MM.1S (cell line): ENCODE measurements around the gene SLC38A10.

Source experiments
- DNase-seq: peaks from one replicate; pipeline ENCODE4 v3.0.0-alpha.2; 2015
- H2AFZ ChIP-seq: fragments of 300-600 bp; sonication (generic); 2 replicates; pipeline ENCODE4 v1.6.0; 2016; ENCODE audit warnings: antibody characterized with exemption, low read length
- H3F3A ChIP-seq: fragments of 300-600 bp; sonication (generic); 2 replicates; pipeline ENCODE4 v1.6.1; 2016; ENCODE audit warnings: mild to moderate bottlenecking, antibody characterized with exemption, low read length, moderate library complexity, mixed read lengths; ENCODE audit not compliant: insufficient read depth
- H3K27ac ChIP-seq: fragments of 300-600 bp; sonication (generic); 2 replicates; pipeline ENCODE4 v1.5.1; 2016; ENCODE audit warnings: mild to moderate bottlenecking, low read length
- H3K27me3 ChIP-seq: fragments of 300-600 bp; sonication (generic); replicated peaks from 2 replicates; pipeline ENCODE4 v1.6.0; 2016; ENCODE audit warnings: low read length; ENCODE audit not compliant: insufficient read depth
- H3K36me3 ChIP-seq: fragments of 300-600 bp; sonication (generic); replicated peaks from 2 replicates; pipeline ENCODE4 v1.6.1; 2016; ENCODE audit warnings: mild to moderate bottlenecking, low read length, mixed read lengths; ENCODE audit not compliant: insufficient read depth
- H3K4me1 ChIP-seq: fragments of 300-600 bp; sonication (generic); 2 replicates; pipeline ENCODE4 v1.6.1; 2016; ENCODE audit warnings: low read length, mixed read lengths
- H3K4me2 ChIP-seq: fragments of 300-600 bp; sonication (generic); 2 replicates; pipeline ENCODE4 v1.6.0; 2016; ENCODE audit warnings: low read depth, low read length
- H3K4me3 ChIP-seq: fragments of 300-600 bp; sonication (generic); 2 replicates; pipeline ENCODE4 v1.5.1; 2016; ENCODE audit warnings: low read length, mixed read lengths
- H3K79me2 ChIP-seq: fragments of 300-600 bp; sonication (generic); 2 replicates; pipeline ENCODE4 v1.6.1; 2016; ENCODE audit warnings: mixed run types, low read length, mixed read lengths
- H3K9ac ChIP-seq: fragments of 300-600 bp; sonication (generic); 2 replicates; pipeline ENCODE4 v1.6.1; 2016; ENCODE audit warnings: low read length, mixed read lengths
- H3K9me2 ChIP-seq: fragments of 300-600 bp; sonication (generic); replicated peaks from 2 replicates; pipeline ENCODE4 v1.6.1; 2016; ENCODE audit warnings: mild to moderate bottlenecking, low read length, mixed read lengths; ENCODE audit not compliant: insufficient read depth
- H3K9me3 ChIP-seq: fragments of 300-600 bp; sonication (generic); replicated peaks from 2 replicates; pipeline ENCODE4 v1.6.1; 2016; ENCODE audit warnings: mild to moderate bottlenecking, low read length, mixed read lengths; ENCODE audit not compliant: insufficient read depth
- H4K20me1 ChIP-seq: fragments of 300-600 bp; sonication (generic); 2 replicates; pipeline ENCODE4 v1.6.1; 2016; ENCODE audit warnings: mild to moderate bottlenecking, low read length, moderate library complexity, mixed read lengths; ENCODE audit not compliant: insufficient read depth
- EZH2 ChIP-seq: fragments of 300-600 bp; sonication (generic); optimal IDR thresholded peaks from 2 replicates; pipeline ENCODE3; 2017; ENCODE audit warnings: low read depth, mild to moderate bottlenecking, antibody characterized with exemption, low read length, mixed read lengths
- EZH2phosphoT487 ChIP-seq: fragments of 300-600 bp; sonication (generic); IDR thresholded peaks from 2 replicates; pipeline ENCODE4 v1.6.1; 2018; ENCODE audit warnings: antibody characterized with exemption, low read length
- TF ChIP-seq, protein P1 (sequence below): fragments of 300-600 bp; sonication (generic); IDR thresholded peaks from 2 replicates; pipeline ENCODE4 v1.5.1; 2016; ENCODE audit warnings: antibody characterized with exemption, low read length, mixed read lengths

The SLC38A10 gene

DNA sequence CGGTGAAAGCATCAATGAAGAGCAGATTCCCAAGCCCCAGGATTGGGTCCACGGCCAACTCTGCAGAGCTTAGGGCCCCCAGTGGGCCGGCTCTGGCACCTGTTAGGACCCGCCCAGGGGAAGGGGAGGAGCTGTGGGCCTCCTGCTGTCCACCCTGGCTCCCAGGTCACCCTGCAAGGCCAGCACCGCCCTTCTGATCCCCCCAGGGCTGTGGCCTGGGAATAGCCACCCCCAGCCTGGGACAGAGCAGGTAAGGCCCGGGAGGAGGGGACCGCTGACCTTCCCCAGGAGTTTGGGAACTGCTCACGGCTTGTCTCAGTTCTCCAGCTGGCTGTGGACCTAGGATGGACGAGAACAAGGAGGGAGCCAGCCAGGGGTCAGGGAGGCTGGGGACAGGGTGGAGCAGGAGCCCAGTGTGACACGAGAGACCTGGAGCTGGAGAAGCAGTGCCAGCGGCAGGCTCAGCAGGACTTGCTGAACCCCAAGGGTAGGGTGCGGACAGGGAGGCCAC lies 39.3 kb upstream of the SLC38A10 start:
- H3K27ac ChIP-seq: no peak overlapping the region
- H3K27me3 ChIP-seq: peaks cover 85% of the 10 kb centered on the region
- TF ChIP-seq, protein P1, sequence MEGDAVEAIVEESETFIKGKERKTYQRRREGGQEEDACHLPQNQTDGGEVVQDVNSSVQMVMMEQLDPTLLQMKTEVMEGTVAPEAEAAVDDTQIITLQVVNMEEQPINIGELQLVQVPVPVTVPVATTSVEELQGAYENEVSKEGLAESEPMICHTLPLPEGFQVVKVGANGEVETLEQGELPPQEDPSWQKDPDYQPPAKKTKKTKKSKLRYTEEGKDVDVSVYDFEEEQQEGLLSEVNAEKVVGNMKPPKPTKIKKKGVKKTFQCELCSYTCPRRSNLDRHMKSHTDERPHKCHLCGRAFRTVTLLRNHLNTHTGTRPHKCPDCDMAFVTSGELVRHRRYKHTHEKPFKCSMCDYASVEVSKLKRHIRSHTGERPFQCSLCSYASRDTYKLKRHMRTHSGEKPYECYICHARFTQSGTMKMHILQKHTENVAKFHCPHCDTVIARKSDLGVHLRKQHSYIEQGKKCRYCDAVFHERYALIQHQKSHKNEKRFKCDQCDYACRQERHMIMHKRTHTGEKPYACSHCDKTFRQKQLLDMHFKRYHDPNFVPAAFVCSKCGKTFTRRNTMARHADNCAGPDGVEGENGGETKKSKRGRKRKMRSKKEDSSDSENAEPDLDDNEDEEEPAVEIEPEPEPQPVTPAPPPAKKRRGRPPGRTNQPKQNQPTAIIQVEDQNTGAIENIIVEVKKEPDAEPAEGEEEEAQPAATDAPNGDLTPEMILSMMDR: no peak
- TF ChIP-seq EZH2phosphoT487 (no peak), EZH2 (no peak)
- DNase-seq: no peak
- H3K9me2 ChIP-seq: no peaks in the 10 kb centered on the region
- H3K79me2 ChIP-seq: no peaks in the 10 kb centered on the region
- H4K20me1 ChIP-seq: no peaks in the 10 kb centered on the region
- no peak overlapping the region for H3K9ac ChIP-seq
- H3K36me3 ChIP-seq: no peaks in the 10 kb centered on the region
- H3F3A ChIP-seq: 0 out of 2 replicates have a peak, but pooled peaks cover under 1% of the 10 kb centered on the region
- peaks cover 9% of the 10 kb centered on the region for H3K4me1 ChIP-seq
- no peak overlapping the region for H3K4me3 ChIP-seq
- no peak overlapping the region for H2AFZ ChIP-seq
- no peaks in the 10 kb centered on the region for H3K9me3 ChIP-seq
- no peak overlapping the region for H3K4me2 ChIP-seq

DNA sequence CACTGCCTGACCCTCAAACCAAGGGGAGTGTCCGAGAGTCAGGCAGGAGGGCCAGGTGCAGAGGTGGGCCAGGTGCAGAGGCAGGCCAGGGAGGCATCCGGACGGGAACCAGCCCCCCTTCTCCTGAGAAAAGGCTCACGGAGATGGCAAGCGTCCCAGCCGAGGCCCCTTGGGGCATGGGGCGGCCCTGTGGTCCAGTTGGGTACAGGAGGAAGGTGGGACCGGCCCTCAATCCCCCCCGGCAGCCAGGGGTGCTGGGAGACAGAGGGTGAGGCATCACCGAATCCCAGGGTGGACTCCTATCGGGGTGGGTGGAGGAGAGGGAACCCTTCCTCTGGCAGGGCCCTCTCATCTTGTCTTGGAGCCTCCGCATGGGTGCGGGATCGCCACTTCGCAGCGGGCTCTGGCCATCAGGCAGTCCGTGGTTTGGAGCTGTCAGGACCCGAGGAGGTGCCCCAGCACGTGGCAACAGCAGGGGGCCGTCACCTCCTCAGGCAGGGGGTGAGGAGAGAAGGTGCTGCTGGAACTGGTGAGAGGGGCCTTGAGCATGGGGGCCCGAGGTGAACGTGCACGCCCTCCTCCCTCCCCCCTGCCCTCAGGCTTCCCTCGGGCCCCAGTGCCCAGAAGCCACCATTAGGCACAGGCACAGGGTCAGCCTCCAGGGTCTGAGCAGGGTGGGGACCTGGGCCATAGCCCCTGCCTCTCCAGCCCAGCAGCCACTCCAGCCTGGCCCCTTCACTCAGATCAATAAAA lies 38.7 kb upstream of the SLC38A10 start:
- H3F3A ChIP-seq: peaks cover 7% of the 10 kb centered on the region; the same call in 1 of the 2 replicates
- no peak overlapping the region for H3K9ac ChIP-seq
- H3K4me1 ChIP-seq: peaks cover 15% of the 10 kb centered on the region
- H3K79me2 ChIP-seq: no peaks in the 10 kb centered on the region
- H3K9me2 ChIP-seq: no peaks in the 10 kb centered on the region
- no peaks in the 10 kb centered on the region for H3K9me3 ChIP-seq
- no peaks in the 10 kb centered on the region for H4K20me1 ChIP-seq
- TF ChIP-seq, protein P1: no peak
- no peak for TF ChIP-seq EZH2phosphoT487
- no peak for TF ChIP-seq EZH2
- H2AFZ ChIP-seq: no peak overlapping the region
- H3K27ac ChIP-seq: no peak overlapping the region
- no peaks in the 10 kb centered on the region for H3K36me3 ChIP-seq
- DNase-seq: no peak
- H3K4me3 ChIP-seq: no peak overlapping the region
- no peak overlapping the region for H3K4me2 ChIP-seq
- H3K27me3 ChIP-seq: peaks cover 78% of the 10 kb centered on the region

DNA sequence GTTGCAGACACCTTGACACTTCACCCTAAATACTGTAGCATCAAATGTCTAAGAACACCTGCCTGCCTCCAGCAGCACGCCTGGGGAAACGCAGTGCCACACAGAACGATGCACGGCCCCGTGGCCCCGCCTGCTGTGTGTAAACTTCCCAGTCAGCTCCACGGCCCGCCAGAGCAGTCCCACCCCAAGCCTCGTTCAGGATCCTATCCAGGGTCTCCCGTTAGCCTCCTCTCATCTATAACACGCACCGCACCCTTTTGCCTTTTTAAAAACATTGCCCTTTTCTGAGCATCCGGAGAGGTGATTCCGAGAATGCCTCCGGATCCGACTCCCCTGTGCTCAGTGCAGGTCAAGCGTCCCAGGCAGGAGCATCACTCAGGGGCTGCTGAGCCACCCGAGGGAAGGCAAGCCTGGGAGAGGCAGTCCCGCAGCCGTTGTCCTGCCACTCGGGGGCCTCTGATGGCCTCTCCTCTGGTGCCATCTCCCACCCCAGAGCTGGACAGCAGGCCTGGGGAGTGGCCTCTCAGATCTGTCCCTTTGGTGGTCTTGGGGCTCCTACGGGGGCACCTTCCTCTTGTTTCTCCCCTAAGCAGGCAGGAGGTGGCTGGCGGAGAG lies 37.9 kb upstream of the SLC38A10 start:
- Histone ChIP-seq H3K4me2 (no peak overlapping the region), H3K4me3 (no peak overlapping the region), H3K27me3 (peaks cover 70% of the 10 kb centered on the region), H3K79me2 (no peaks in the 10 kb centered on the region), H2AFZ (no peak overlapping the region), H3K4me1 (peaks cover 18% of the 10 kb centered on the region), H3K27ac (no peak overlapping the region), H4K20me1 (no peaks in the 10 kb centered on the region), H3K9me2 (no peaks in the 10 kb centered on the region), H3F3A (peaks cover 9% of the 10 kb centered on the region; the same call in 1 of the 2 replicates), H3K36me3 (no peaks in the 10 kb centered on the region), H3K9me3 (no peaks in the 10 kb centered on the region), H3K9ac (no peak overlapping the region)
- TF ChIP-seq, protein P1: no peak
- TF ChIP-seq EZH2 (no peak), EZH2phosphoT487 (no peak)
- no peak for DNase-seq
